SJCRH30 (cell line): ENCODE data around the gene LRRC41. TPM values are rescaled to one million over a fixed set of nuclear protein-coding genes. Genes with fewer than 3 reads are reported as not detected.
"Not testable (repeated sequence)": the region's sequence is repeated elsewhere in the genome, so short reads cannot be mapped to it uniquely, and the experiment has no call there.

Experiments
- DNase-seq, 2 experiments: peaks; one replicate each; pipeline ENCODE4 v3.0.0-alpha.2; 2015 to 2020
- H3K27ac ChIP-seq: fragments of 250-450 bp; sonication (Bioruptor Pico); 2 replicates; pipeline ENCODE4 v1.5.1; 2020; ENCODE audit warnings: mild to moderate bottlenecking, moderate library complexity
- H3K27me3 ChIP-seq: fragments of 250-450 bp; sonication (Bioruptor Pico); 2 replicates; pipeline ENCODE4 v1.5.1; 2020; ENCODE audit warnings: mild to moderate bottlenecking, moderate library complexity
- H3K36me3 ChIP-seq: fragments of 250-450 bp; sonication (Bioruptor Pico); 2 replicates; pipeline ENCODE4 v1.5.1; 2020; ENCODE audit warnings: mild to moderate bottlenecking, moderate library complexity
- H3K4me1 ChIP-seq: fragments of 250-450 bp; sonication (Bioruptor Pico); 2 replicates; pipeline ENCODE4 v1.5.1; 2020; ENCODE audit warnings: mild to moderate bottlenecking, moderate library complexity
- H3K4me3 ChIP-seq: fragments of 250-450 bp; sonication (Bioruptor Pico); 2 replicates; pipeline ENCODE4 v1.5.1; 2020; ENCODE audit warnings: mild to moderate bottlenecking, moderate library complexity
- H3K9me3 ChIP-seq: fragments of 250-450 bp; sonication (Bioruptor Pico); replicated peaks from 2 replicates; pipeline ENCODE4 v1.5.1; 2020; ENCODE audit warnings: mild to moderate bottlenecking, moderate library complexity
- total RNA-seq: library from RNA; depleted of rRNA; stranded (reverse); fragments of >200 nt; shearing (Covaris generic); gene quantifications from 2 replicates; pipeline ENCODE4 v1.2.3, GENCODE V29; 2014; rRNA removed

The LRRC41 gene, protein sequence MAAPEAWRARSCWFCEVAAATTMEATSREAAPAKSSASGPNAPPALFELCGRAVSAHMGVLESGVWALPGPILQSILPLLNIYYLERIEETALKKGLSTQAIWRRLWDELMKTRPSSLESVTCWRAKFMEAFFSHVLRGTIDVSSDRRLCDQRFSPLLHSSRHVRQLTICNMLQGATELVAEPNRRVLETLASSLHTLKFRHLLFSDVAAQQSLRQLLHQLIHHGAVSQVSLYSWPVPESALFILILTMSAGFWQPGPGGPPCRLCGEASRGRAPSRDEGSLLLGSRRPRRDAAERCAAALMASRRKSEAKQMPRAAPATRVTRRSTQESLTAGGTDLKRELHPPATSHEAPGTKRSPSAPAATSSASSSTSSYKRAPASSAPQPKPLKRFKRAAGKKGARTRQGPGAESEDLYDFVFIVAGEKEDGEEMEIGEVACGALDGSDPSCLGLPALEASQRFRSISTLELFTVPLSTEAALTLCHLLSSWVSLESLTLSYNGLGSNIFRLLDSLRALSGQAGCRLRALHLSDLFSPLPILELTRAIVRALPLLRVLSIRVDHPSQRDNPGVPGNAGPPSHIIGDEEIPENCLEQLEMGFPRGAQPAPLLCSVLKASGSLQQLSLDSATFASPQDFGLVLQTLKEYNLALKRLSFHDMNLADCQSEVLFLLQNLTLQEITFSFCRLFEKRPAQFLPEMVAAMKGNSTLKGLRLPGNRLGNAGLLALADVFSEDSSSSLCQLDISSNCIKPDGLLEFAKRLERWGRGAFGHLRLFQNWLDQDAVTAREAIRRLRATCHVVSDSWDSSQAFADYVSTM
- 71.1 and 73.5 TPM in 2 replicates for total RNA-seq

DNA sequence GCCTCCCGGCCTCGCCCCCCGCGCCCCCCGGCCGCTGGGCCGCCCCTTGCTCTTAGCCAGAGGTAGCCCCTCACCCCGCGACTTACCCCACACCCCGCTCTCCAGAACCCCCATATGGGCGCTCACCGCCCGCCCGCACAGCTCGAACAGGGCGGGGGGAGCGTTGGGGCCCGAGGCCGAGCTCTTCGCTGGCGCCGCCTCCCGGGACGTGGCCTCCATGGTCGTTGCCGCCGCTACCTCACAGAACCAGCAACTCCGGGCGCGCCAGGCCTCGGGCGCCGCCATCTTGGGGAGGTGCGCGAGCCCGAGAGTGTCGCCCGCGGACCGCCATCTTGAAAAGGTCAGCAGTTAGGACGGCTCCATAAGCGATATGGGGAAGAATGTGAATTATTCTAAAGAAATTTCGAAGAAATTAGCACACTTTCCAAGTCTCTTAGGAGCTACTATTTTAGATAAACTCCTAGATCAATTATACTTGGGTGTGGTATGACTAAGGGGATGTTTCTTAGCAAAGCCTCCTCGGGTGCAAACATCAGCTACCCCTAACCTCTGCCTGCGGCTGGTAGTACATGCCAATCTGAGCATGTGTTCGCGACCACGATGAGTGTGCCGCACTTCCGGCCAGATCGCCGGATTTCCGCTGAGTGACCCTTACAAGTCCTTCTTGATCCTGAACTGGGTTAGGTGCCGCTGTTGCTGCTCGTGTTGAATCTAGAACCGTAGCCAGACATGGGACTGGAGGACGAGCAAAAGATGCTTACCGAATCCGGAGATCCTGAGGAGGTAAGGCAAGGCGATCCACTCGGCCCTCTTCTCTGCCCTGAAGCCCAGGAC lies at the start of gene LRRC41, which contains the start of gene UQCRH:
LRRC41 (minus strand) TSS at position 579 of the 834 bp plus-strand sequence; CDS start at position 285, 294 bp downstream.
UQCRH (plus strand) TSS at position 661 of the 834 bp plus-strand sequence; CDS start at position 730, 69 bp downstream.
- H3K4me3 ChIP-seq, result peak within 1 kb of the TSS; percentile 80
- peak within 1 kb of the TSS; percentile 98 for H3K27ac ChIP-seq
- H3K9me3 ChIP-seq, result no peaks in the 10 kb centered on the region
- DNase-seq, result peak; percentile 97 to 98
- H3K27me3 ChIP-seq, result no peaks in the 10 kb centered on the region
- H3K36me3 ChIP-seq, result peaks cover 16% of the 10 kb centered on the region
- peaks cover 8% of the 10 kb centered on the region for H3K4me1 ChIP-seq

DNA sequence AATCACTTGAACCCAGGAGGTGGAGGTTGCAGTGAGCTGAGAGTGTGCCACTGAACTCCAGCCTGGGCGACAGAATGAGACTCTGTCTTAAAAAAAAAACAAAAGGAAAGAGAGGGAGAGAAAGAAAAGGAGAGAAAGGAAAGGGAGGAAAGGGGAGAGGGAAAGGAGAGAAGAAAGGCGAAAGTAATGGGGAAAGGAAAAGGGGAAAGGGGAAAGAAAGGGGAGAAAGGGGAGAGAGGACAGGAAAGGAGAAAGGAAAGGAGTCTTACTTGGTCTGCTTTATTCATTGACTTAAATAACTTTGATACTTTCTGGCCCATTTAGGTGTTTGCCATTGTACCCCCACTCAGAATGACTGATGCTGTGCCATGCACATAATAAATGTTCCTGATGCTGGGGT lies 48.9 kb upstream of the LRRC41 start:
- no peak overlapping the region for H3K4me3 ChIP-seq
- no peaks in the 10 kb centered on the region for H3K27me3 ChIP-seq
- H3K36me3 ChIP-seq, result peaks cover 74% of the 10 kb centered on the region
- no peak for DNase-seq
- H3K27ac ChIP-seq, result no peak overlapping the region
- H3K9me3 ChIP-seq, result no peaks in the 10 kb centered on the region
- H3K4me1 ChIP-seq, result no peaks in the 10 kb centered on the region

DNA sequence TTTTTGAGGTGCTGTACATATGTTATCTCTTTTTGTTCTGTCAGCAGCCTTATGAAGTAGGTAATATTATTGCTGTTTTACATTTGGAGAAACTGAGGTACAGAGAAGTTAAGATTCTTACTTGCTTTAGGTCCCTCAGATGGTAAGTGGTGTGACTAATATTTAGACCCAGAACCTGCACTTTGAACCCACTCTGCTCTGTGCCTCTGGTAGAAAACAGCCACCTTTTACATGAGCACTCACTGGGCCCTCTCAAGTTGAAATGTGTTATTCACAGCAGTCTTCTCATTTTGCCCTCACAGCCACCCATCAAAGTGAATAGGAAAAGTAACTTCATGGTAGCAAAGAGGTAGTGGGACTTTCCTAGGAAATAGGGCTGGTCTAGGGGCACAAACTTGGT lies 41.9 kb upstream of the LRRC41 start:
- H3K4me3 ChIP-seq, result no peak overlapping the region
- H3K36me3 ChIP-seq, result peaks cover 41% of the 10 kb centered on the region
- no peak for DNase-seq
- no peaks in the 10 kb centered on the region for H3K27me3 ChIP-seq
- H3K27ac ChIP-seq, result no peak overlapping the region
- H3K9me3 ChIP-seq, result no peaks in the 10 kb centered on the region
- no peaks in the 10 kb centered on the region for H3K4me1 ChIP-seq

DNA sequence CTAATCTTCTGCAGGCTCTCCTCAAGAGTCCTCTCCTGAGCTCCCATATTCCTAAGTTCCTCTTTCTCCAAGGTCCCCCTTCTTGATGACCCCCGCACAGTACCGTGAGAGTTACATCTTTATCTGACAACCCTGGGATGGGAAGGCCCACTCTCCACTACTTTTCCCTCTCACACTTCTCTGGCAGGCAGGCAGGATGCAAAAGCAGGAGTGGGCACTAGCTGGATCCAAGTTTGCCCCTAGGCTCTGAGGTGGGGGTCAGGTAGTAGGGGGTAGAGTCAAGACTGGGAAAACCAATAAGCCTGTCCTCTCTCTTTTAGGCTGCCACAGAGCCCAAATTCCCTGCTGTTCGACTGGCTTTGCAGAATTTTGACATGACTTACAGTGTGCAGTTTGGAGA lies 41.1 kb upstream of the LRRC41 start:
- Histone ChIP-seq H3K9me3 (no peaks in the 10 kb centered on the region), H3K4me1 (no peaks in the 10 kb centered on the region), H3K27ac (no peak overlapping the region), H3K4me3 (no peak overlapping the region), H3K27me3 (no peaks in the 10 kb centered on the region), H3K36me3 (peaks cover 33% of the 10 kb centered on the region)
- no peak for DNase-seq

DNA sequence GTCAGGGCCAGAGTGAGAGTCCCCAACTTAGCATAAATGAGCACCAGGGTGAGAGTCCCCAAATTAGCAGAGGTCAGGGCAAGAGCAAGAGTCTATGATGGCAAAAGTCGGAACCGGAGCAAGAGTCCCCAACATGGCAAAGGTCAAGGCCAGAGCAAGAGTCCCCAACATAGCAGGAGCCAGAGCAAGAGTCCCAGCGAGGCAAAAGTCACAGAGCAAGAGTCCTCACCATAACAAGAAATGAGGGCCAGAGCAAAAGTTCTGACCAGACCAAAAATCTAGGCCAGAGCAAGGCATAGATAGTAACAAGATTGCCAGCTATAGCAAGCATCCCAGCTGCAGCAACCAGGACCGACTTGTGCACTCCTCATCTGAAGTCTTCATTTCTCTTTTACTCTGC lies 40.3 kb upstream of the LRRC41 start:
- no peaks in the 10 kb centered on the region for H3K4me1 ChIP-seq
- no peaks in the 10 kb centered on the region for H3K27me3 ChIP-seq
- H3K36me3 ChIP-seq, result peaks cover 27% of the 10 kb centered on the region
- DNase-seq, result no peak
- H3K4me3 ChIP-seq, result no peak overlapping the region
- H3K9me3 ChIP-seq, result no peaks in the 10 kb centered on the region
- H3K27ac ChIP-seq, result no peak overlapping the region

DNA sequence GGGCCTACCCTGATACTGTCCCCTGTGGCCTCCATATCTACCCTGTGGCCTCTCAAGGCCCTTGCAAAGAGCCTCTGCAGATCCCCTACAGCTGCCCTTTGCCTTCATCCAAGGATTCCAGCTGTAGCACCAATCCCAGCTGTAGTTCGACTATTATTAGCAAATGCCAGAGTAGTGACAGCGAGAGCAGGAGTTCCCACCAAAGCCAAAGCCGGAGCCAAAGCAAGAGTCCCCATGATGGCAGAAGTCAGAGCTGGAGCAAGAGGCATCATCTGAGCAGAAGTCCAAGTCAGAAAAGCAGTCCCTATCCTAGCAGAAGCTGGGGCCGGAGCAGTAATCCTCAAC lies 39.9 kb upstream of the LRRC41 start:
- H3K27ac ChIP-seq, result no peak overlapping the region
- H3K9me3 ChIP-seq, result no peaks in the 10 kb centered on the region
- H3K36me3 ChIP-seq, result peaks cover 26% of the 10 kb centered on the region
- no peaks in the 10 kb centered on the region for H3K27me3 ChIP-seq
- no peak overlapping the region for H3K4me3 ChIP-seq
- no peak for DNase-seq
- H3K4me1 ChIP-seq, result no peaks in the 10 kb centered on the region

DNA sequence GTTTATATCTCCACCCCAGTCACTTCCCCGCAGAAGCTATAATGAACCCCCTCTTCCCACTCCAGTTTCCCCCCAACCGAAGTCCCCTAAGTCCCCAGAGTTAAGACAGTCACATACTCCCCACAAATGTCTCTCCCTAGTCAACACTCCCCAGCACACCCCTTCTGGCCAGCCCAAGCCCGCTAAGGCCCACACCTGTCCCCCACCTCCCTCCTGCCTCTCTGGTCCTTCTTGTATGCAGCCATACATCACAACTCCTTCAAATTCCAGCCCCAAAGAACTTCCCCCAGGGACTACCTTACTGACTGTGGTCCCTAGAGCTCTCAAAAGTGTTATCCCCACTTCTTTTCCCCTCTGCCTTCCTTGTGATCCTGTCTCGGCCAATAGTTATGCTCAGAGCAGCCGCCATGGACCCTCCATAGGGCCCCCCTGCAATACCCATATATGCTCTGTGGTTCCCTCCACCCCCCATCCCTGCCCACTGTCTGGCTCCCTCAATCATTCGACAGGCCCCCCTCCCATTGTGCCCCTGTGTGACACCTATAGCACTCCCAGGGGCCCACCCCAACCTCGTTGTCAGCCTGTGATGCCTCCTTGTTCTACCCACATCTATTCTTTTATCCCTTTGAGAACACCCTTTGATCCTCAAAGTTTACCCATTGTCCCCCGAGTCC lies 39.4 kb upstream of the LRRC41 start:
- Histone ChIP-seq H3K36me3 (peaks cover 22% of the 10 kb centered on the region), H3K27ac (no peak overlapping the region), H3K27me3 (no peaks in the 10 kb centered on the region), H3K9me3 (no peaks in the 10 kb centered on the region), H3K4me1 (no peaks in the 10 kb centered on the region), H3K4me3 (no peak overlapping the region)
- DNase-seq, result no peak

DNA sequence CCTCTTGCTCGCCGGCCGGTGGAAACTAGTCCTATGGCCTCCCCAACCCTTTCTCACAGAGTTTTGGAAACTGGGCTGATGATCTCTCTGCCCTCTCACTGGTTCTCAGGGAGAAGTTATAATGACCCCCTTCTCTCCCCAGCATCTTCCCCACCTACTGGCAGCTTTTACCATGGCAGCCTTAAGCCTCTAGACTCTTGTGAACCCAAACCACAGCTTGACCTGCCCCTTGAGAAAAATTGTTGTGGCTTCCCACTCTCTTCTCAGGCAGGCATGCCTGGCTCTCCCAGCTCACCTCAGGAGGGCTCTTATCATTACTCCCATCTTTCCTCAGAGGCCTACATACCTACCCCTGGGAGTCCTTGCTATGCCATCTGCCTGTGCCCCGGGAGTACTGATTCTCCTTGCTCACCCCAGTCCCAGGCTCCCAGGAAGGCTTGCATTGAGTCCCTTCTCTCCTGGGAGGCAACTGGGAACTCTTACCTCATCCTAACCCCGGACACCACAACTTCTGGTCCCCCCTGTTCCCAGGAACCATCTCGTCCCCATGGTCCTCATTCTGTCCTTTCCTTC lies 38.8 kb upstream of the LRRC41 start:
- no peak overlapping the region for H3K4me3 ChIP-seq
- no peaks in the 10 kb centered on the region for H3K27me3 ChIP-seq
- H3K27ac ChIP-seq, result no peak overlapping the region
- no peaks in the 10 kb centered on the region for H3K9me3 ChIP-seq
- H3K4me1 ChIP-seq, result no peaks in the 10 kb centered on the region
- DNase-seq, result peak in 1 of 2 experiments; percentile 20
- peaks cover 18% of the 10 kb centered on the region for H3K36me3 ChIP-seq

DNA sequence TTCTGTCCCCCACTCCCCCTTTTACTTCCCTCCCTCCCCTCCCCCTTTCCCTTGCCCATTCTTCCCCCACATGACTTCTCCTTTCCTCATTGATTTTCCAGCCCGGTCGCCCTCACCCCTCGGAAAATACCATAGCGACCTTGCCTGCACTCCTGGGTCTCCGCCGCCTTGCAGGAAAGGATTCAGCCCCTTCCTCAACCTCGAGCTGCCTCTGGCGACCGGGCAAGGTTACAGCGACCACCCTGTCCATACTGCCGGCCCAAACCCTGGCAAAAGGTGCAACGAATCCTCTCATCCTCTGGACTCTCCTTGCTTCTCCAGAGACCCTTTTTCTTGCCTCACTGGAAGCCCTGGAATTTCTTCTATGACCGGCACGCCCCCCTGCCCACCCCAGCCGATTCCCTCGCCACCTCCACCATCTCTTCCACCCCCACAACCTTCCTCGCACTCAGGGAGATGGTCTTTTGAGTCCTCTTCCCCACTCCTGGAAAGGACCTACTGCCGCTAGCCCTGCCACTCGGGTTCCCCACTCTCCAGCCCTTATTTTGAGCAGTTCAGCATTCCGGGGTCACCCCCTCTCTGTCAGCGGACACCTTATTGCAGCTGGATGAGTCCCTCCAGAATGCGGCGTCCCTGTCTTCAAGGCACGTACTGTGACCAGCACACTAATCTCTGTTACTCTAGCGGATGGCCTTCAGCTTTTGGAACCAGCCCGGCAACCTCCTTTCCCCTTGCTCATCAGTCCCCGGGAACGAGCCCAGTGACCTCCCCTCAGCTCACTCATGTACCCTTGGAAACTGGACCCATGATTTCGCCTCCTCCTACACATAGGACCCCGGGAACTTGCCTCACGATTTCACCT lies 38.0 kb upstream of the LRRC41 start:
- peak overlapping the region; percentile 75 for H3K4me3 ChIP-seq
- no peaks in the 10 kb centered on the region for H3K4me1 ChIP-seq

DNA sequence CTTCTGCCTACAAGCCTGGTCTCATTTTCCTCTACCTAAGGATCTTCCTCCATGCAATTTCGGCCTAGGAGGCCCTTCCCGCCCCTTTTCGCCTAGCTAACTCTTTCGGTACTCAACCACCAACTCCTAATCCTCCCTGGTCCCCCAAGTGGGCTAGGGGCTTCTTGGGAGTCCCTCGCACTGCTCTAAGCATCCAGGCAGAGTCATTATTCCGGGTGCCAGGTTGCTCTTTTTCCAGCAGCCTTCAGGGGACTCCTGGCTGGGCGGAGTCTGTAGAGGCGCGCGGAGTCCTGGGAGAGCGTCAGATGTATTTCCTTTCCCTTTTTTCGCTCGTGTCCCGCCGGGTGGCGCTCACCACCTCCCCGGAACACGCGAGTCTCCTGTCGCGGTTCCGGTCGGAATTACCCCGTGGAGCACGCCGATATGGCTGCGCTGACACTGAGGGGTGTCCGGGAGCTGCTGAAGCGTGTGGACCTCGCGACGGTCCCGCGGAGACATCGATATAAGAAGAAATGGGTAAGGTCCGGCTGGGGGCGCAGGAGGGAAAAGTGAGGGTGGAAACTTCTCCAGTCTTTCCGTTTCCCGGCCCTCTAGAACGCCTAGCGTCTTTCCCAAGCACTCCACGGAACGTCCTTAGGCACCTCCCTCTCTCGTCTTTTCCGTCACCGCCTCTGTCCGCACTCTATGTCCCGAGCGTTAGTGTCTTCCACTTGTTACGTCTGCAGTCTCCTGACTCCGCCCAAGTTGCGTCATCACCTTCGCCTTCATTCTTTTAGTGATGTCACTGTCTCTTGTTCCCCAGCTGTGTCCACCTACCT lies 37.2 kb upstream of the LRRC41 start, which contains the start of gene NSUN4:
NSUN4 (plus strand) TSS at position 404 of the 818 bp plus-strand sequence; CDS start at position 424, 20 bp downstream.
- Histone ChIP-seq H3K27ac (peak within 1 kb of the TSS; percentile 80), H3K4me1 (no peaks in the 10 kb centered on the region), H3K36me3 (peaks cover 6% of the 10 kb centered on the region), H3K9me3 (no peaks in the 10 kb centered on the region), H3K27me3 (no peaks in the 10 kb centered on the region), H3K4me3 (peak within 1 kb of the TSS; percentile 75)
- DNase-seq, result peak; percentile 95 to 97

More for the DNA sequence above, 38.0 kb upstream of the LRRC41 start:
- Histone ChIP-seq H3K27me3 (no peaks in the 10 kb centered on the region), H3K9me3 (no peaks in the 10 kb centered on the region), H3K36me3 (peaks cover 11% of the 10 kb centered on the region), H3K27ac (no peak overlapping the region; the same call in 1 of the 2 replicates)
- DNase-seq, result no peak

DNA sequence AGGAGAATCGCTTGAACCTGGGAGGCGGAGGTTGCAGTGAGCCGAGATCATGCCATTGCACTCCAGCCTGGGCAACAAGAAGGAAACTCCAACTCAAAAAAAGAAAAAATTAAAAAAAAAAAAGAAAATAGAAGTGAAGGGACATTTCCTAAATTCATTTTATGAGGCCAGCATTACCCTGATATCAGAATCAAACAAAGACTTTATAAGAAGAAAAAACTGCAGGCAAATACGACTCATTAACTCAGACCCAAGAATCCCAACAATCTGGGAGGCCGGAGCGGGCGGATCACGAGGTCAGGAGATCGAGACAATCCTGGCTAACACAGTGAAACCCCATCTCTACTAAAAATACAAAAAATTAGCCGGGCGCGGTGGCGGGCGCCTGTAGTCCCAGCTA lies 34.0 kb upstream of the LRRC41 start:
- DNase-seq, H3K27ac ChIP-seq, H3K27me3 ChIP-seq, H3K9me3 ChIP-seq, H3K36me3 ChIP-seq, H3K4me3 ChIP-seq, H3K4me1 ChIP-seq: not testable (repeated sequence)

DNA sequence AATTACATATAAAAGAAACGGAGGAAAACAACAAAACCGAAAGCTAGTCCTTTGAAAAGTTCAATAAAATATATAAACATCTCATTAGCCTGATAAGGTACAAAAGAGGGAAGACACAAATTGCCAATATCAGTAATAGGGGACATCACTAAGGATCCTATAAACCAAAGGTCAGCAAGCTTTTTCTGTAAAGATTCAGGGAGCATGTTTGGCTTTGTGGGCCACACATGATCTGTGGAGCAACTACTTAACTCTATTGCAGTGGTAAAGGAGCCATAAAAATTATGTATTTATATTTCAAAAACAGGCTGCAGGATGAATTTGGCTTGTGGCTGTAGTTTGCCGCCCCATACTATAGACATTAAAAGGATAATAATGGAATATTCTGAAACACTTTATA lies 31.7 kb upstream of the LRRC41 start:
- Histone ChIP-seq H3K27me3 (no peaks in the 10 kb centered on the region), H3K36me3 (no peaks in the 10 kb centered on the region), H3K4me3 (no peak overlapping the region), H3K9me3 (no peaks in the 10 kb centered on the region), H3K27ac (no peak overlapping the region), H3K4me1 (no peaks in the 10 kb centered on the region)
- no peak for DNase-seq
